HAP-1 (cell line): ENCODE results near the gene IL10RB.
"Not testable (repeated sequence)": the region's sequence is repeated elsewhere in the genome, so short reads cannot be mapped to it uniquely, and the experiment has no call there.

Experiments
- DNase-seq, 2 experiments: peaks; one replicate each; pipeline ENCODE4 v3.0.0-alpha.2; 2016 to 2020; ENCODE audit warnings: low spot score in 2 of 2
- H3K27me3 ChIP-seq: fragments of 250-450 bp; sonication (Bioruptor Pico); 2 replicates; pipeline ENCODE4 v1.5.1; 2020; ENCODE audit warnings: low read depth, mild to moderate bottlenecking, moderate library complexity
- H3K36me3 ChIP-seq: fragments of 250-450 bp; sonication (Bioruptor Pico); replicated peaks from 2 replicates; pipeline ENCODE4 v1.5.1; 2020; ENCODE audit warnings: mild to moderate bottlenecking
- H3K4me1 ChIP-seq: fragments of 250-450 bp; sonication (Bioruptor Pico); 2 replicates; pipeline ENCODE4 v1.5.1; 2020; ENCODE audit warnings: mild to moderate bottlenecking
- H3K4me3 ChIP-seq: fragments of 250-450 bp; sonication (Bioruptor Pico); 2 replicates; pipeline ENCODE4 v1.5.1; 2020; ENCODE audit warnings: mild to moderate bottlenecking, moderate library complexity
- H3K9me3 ChIP-seq: fragments of 250-450 bp; sonication (Bioruptor Pico); 2 replicates; pipeline ENCODE4 v1.5.1; 2020; ENCODE audit warnings: mild to moderate bottlenecking, moderate library complexity
- in situ Hi-C: fragments of 300-500 bp; cut with MboI; formaldehyde crosslinking; loops from 3 replicates; pipeline ENCODE4 v1.14.3; 2020; ENCODE audit warnings: low sequenced_read_pairs, inconsistent platforms, mixed read lengths

Gene IL10RB

DNA sequence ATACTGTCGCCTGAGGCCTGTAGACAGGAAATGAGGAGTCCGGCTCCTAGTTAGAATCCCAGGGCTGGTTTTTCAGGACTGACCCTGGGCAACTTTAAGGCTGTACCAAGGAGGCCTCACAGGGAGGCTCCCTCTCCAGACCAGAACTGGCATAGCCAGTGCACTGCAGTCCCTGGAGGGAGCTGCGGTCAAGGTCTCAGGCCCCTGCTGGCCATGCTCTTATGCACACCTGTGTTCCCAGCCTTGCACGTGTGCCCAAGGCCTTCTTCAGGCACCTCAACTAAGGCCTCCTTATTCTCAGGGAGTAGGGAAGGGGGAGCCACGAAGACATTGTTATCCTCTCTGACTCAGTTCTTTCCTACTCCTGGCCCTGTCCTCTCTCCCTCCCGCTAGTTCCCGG is 36.6 kb downstream of the IL10RB start:
- in situ Hi-C loops = no loop called here
- Histone ChIP-seq H3K27me3 (no peaks in the 10 kb centered on the region), H3K36me3 (no peaks in the 10 kb centered on the region), H3K4me1 (no peaks in the 10 kb centered on the region; the same call in 1 of the 2 replicates), H3K9me3 (no peaks in the 10 kb centered on the region), H3K4me3 (no peak overlapping the region)
- no peak for DNase-seq

DNA sequence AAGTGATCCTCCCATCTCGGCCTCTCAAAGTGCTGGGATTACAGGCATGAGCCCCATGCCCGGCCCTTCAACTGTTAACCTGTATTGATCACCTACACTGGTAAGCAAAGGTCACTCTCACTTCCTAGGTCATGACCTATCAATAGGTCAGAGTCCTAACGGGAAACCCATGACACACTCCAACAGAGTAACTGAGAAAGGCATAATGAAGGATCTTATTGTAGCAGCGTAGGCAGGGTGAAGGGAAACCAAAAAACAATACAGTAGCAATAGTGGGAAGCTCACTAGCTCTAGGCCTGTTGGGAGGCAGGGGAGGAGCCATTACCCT is 39.1 kb downstream of the IL10RB start:
- no peaks in the 10 kb centered on the region for H3K9me3 ChIP-seq
- no peaks in the 10 kb centered on the region for H3K36me3 ChIP-seq
- in situ Hi-C loops = no loop called here
- H3K27me3 ChIP-seq = no peaks in the 10 kb centered on the region
- H3K4me3 ChIP-seq = no peak overlapping the region
- no peaks in the 10 kb centered on the region; the same call in 1 of the 2 replicates for H3K4me1 ChIP-seq
- no peak for DNase-seq

DNA sequence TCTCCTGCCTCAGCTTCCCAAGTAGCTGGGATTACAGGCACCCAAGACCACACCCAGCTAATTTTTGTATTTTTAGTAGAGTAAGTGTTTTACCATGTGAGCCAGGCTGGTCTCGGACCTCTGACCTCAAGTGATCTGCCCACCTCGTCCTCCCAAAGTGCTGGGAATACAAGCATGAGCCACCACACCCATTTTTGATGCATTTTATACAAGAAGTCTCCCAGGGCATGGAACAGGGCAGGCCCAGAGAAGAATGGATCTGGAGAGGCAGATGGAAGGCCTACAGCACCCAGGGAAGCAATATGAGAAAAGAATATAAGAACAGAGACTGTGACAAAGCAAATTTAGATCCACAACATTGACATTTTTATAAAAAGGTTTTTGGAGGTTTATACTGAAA is 39.8 kb downstream of the IL10RB start:
- in situ Hi-C loops = no loop called here
- Histone ChIP-seq H3K36me3 (no peaks in the 10 kb centered on the region), H3K4me1 (no peaks in the 10 kb centered on the region), H3K27me3 (no peaks in the 10 kb centered on the region), H3K9me3 (no peaks in the 10 kb centered on the region), H3K4me3 (no peak overlapping the region)
- no peak for DNase-seq

DNA sequence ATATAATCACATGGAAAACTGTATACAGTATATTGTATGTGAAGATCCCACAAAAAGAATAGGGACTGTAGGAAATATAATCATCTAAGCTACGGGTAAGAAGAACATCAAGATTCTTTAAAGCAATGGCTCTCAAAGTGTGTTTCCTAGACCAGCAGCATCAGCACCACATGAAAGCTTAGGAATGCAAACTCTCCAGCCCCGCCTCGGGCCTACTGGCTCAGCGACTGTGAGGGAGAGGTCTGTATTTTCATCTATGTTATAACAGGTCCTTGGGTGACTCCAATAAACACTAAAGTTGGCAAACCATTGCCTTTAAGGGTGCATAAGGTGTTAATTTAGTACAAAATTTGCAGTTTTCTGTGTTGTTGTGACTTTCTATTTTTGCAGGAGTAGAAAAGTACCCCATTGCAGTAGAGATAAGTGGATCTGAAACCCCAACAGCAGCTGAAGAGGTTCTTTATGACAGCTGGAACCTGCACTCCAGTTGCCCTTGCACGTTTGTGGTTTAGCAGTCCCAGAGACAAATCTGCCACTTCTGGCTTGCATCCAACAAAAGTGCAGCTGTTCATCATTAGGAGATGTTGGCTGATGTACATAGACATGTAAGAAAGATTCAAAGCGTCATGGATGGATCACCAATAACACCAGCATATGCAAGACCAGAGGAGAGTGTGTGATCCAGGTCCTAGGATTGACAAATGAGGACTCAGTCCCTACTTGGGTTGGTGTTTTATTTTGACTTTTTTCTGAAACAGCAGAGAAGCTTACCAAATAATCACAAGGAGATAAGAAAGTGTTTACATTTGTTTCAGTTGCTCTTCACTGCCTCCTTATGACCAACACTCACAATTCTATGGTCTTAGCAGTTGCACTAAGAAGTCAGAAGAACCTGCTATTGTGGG is 42.7 kb downstream of the IL10RB start:
- Histone ChIP-seq H3K9me3 (no peaks in the 10 kb centered on the region), H3K4me1 (no peaks in the 10 kb centered on the region), H3K4me3 (no peak overlapping the region), H3K36me3 (no peaks in the 10 kb centered on the region), H3K27me3 (no peaks in the 10 kb centered on the region)
- in situ Hi-C loops = no loop called here
- DNase-seq = no peak

DNA sequence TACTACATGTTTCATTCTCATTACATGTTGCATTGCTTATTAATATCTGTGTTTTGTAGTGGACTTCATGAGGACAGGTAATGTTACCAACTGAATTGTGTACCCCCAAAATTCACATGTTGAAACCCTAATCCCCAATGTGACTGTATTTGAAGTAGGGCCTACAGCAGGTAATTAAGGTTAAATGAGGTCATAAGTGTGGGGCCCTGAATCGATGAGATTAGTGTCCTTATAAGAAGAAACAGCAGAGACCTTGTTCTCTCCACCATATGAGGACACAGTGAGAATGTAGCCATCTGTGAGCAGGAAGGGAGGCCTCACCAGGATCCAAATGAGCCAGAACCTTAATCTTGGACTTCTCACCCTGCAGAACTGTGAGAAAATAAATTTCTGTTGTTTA is 43.6 kb downstream of the IL10RB start:
- DNase-seq = no peak
- in situ Hi-C loops = no loop called here
- Histone ChIP-seq H3K4me3 (no peak overlapping the region), H3K4me1 (no peaks in the 10 kb centered on the region), H3K36me3 (no peaks in the 10 kb centered on the region), H3K9me3 (no peaks in the 10 kb centered on the region), H3K27me3 (no peaks in the 10 kb centered on the region)

DNA sequence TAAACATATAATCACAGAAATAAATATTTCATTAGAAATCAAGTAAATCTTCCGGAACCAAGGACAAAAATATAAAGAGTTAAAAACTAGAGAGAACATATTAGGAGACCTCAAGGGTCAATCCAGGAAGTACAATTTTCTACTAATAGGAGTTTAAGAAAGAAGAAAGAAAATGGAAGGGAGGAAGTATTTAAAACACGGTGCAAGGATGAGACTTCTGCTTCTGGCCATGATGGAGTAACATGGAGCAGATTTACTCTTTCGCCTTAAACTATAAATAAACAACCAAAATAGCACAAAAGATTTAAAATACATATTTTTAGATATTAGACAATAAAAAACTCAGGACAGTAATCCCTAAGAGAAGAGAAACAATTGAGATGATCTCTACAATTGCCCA is 46.0 kb downstream of the IL10RB start:
- Histone ChIP-seq H3K27me3 (no peaks in the 10 kb centered on the region), H3K9me3 (no peaks in the 10 kb centered on the region), H3K4me3 (no peak overlapping the region), H3K36me3 (no peaks in the 10 kb centered on the region), H3K4me1 (no peaks in the 10 kb centered on the region)
- in situ Hi-C loops = no loop called here
- DNase-seq = no peak

DNA sequence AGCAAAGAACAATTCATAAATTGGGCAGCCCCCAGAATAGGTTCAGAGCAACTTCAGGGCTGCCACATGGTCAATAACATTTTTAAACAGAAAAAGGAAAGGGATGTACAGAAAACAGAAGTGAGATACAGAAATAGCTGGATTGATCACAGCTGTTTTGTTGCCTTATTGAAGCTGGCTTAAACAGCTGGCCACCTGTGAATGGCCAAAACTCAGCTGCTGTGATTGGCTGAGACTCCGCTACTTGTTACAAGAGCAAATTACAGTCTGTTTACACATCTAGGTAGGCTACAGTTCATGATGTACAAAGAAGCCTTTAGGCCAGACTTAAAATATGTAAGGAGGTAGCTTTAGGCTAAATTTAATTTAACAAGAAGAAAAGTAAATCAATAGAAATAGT is 47.0 kb downstream of the IL10RB start:
- no peak overlapping the region for H3K4me3 ChIP-seq
- in situ Hi-C loops = no loop called here
- H3K9me3 ChIP-seq = no peaks in the 10 kb centered on the region
- no peaks in the 10 kb centered on the region for H3K27me3 ChIP-seq
- H3K36me3 ChIP-seq = no peaks in the 10 kb centered on the region
- H3K4me1 ChIP-seq = no peaks in the 10 kb centered on the region
- no peak for DNase-seq

DNA sequence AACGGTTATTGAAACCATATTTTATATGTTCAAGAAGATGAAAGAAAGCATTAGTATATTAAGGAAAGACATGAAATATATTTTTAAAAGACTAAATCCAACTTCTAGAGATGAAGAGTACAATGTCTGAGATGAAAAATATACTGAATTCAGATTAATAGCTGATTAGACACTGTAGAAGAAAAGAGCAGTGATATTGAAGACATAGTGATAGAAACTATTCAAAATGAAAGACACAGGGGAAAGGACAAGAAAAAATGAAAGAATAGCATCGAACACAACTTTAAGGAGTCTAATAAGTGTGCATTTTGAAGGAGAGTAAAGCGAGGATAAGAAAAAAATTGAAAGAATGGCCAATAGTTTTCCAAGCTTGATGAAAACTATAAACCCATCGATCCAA is 47.4 kb downstream of the IL10RB start:
- in situ Hi-C loops = no loop called here
- H3K9me3 ChIP-seq = no peaks in the 10 kb centered on the region
- no peaks in the 10 kb centered on the region for H3K27me3 ChIP-seq
- DNase-seq = no peak
- H3K4me1 ChIP-seq = no peaks in the 10 kb centered on the region
- no peaks in the 10 kb centered on the region for H3K36me3 ChIP-seq
- no peak overlapping the region for H3K4me3 ChIP-seq

DNA sequence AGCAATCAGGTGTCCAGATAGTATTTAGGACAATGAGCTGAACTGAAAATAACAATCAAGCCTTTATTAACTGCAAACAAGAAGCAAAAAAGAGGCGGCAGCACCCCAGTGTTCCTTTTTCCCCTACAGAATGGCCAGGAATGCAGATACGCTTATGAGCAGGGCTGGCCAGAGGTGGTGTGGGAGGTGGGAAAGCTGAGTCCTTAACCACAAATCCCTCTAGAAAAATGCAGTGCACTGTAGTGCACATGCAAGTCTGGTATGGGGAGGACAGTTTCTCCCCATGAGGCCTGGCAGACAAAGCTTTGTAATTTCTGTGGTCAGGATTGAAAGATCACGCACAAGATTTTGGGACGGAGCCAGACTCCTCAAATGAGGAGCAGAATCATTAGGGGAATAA is 47.9 kb downstream of the IL10RB start:
- Histone ChIP-seq H3K9me3 (no peaks in the 10 kb centered on the region), H3K4me1 (no peaks in the 10 kb centered on the region), H3K4me3 (no peak overlapping the region), H3K27me3 (no peaks in the 10 kb centered on the region), H3K36me3 (no peaks in the 10 kb centered on the region)
- in situ Hi-C loops = no loop called here
- no peak for DNase-seq

DNA sequence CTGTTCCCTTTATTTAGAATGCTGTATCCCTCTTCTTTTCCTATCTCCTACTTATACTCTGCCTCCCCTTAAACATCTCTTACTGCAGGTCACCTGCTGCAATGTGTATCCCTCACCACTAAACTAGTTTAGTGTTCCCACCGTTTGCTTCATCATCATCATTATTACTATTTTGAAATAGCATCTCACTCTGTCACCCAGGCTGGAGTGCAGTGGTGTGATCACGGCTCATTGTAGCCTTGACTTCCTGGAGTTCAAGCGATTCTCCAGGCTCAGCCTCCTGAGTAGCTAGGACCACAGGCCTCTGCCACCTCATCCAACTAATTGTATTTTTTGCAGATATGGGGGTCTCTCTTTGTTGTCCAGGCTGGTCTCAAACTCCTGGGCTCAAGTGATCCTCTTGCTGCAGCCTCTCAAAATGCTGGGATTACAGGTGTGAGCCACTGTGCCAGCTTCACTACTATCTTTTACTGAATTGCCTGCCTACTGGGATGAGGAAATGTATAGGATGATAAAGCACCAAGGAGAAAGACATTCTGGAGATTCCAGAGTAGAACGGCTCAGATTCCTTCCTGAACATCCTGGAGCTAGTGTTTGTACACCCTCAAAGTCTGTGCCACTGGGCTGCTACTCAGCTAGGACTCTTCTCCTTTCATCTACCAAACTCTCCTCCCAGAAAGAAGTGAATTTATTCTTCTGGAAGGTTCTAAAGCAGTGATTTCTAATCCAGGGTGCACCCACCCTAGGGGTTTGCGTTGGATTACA is 50.0 kb downstream of the IL10RB start:
- H3K9me3 ChIP-seq = no peaks in the 10 kb centered on the region
- H3K4me3 ChIP-seq = no peak overlapping the region
- H3K27me3 ChIP-seq = peaks cover 3% of the 10 kb centered on the region; the same call in 1 of the 2 replicates
- H3K36me3 ChIP-seq = no peaks in the 10 kb centered on the region
- DNase-seq = no peak
- in situ Hi-C loops = no loop called here
- no peaks in the 10 kb centered on the region for H3K4me1 ChIP-seq

DNA sequence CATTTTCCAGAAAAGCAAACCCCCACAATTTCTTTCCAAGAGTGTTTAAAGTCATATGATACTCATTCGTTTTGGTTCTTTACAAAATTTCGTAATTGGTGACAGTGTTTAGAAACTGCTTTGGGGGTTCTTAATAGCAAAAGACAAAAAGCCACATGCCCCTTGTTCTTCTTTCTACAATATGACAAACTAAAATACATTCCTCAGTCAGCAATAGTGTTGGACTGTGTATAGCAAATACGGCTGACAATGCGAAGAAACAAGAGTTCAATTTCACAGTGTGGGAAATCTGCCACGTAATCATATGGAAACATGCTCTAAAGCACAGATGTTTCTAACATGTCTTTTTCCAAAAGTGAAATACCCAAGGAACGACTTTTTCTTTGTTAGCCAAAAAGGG is 51.0 kb downstream of the IL10RB start:
- Histone ChIP-seq H3K4me3 (no peak overlapping the region), H3K9me3 (no peaks in the 10 kb centered on the region), H3K4me1 (no peaks in the 10 kb centered on the region), H3K36me3 (no peaks in the 10 kb centered on the region), H3K27me3 (peaks cover 3% of the 10 kb centered on the region; the same call in 1 of the 2 replicates)
- no peak for DNase-seq
- in situ Hi-C loops = no loop called here

DNA sequence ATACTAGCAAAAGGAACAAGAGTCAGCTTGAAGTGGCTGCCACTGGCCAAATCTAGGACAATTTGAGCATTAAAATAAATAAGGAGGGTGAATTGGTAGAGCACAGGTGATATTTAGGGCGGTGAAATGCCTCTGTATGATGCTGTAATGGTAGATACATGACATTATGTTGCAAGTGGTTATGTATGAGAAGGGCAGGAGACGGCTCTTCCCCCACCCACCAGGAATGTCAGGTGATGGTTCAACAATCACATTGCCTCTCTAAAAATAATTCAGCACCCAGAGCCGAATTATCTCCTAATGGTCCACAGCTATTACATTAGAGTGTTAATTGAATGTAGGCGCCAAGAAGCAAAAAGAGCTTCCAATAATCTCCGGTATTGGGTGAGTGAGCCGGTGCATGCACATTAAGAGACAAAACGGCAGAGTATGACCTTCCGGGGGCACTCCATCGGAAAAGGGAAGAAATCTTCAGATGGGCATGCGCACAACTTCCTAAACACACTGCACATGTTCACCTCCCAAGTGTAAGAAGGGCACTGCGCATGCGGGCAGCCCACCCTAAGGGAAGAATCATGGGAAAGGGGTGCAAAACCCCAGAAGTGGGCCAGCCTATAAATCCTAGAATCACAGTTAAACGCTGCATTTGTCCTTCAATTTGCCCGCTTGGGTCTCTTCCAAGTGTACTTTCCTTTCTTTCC is 51.8 kb downstream of the IL10RB start:
- in situ Hi-C loops = no loop called here
- H3K36me3 ChIP-seq = no peaks in the 10 kb centered on the region
- H3K27me3 ChIP-seq = peaks cover 3% of the 10 kb centered on the region; the same call in 1 of the 2 replicates
- H3K4me3 ChIP-seq = no peak overlapping the region
- no peaks in the 10 kb centered on the region for H3K4me1 ChIP-seq
- no peak for DNase-seq
- H3K9me3 ChIP-seq = no peaks in the 10 kb centered on the region

DNA sequence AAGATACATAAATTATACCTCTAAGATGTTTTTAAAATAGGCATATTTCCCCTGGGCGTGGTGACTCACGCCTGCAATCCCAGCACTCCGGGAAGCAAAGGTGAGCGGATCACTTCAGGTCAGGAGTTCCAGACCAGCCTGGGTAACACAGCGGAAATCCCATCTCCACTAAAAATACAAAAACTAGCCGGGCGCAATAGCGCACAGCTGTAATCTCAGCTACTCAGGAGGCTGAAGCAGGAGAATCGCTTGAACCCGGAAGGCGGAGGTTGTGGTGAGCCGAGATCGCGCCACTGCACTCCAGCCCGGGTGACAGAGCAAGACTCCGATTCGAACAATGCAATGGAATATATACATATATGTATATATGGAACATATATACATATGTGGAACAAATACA is 54.8 kb downstream of the IL10RB start:
- in situ Hi-C loops, H3K4me1 ChIP-seq, H3K36me3 ChIP-seq, DNase-seq, H3K9me3 ChIP-seq, H3K27me3 ChIP-seq, H3K4me3 ChIP-seq: not testable (repeated sequence)

DNA sequence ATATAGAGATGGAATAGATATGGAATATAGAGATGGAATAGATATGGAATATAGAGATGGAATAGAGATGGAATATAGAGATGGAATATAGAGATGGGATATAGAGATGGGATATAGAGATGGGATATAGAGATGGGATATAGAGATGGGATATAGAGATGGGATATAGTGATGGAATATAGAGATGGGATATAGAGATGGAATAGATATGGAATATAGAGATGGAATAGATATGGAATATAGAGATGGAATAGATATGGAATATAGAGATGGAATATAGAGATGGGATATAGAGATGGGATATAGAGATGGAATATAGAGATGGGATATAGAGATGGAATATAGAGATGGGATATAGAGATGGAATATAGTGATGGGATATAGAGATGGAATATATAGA is 57.4 kb downstream of the IL10RB start:
- H3K27me3 ChIP-seq, H3K36me3 ChIP-seq, H3K9me3 ChIP-seq, H3K4me3 ChIP-seq, DNase-seq, in situ Hi-C loops: not testable (repeated sequence)
- H3K4me1 ChIP-seq = peaks cover 12% of the 10 kb centered on the region
